Heart right ventricle (tissue), 16 donors: Measurements from ENCODE around the gene MPI. TPM values are rescaled to one million over a fixed set of nuclear protein-coding genes. Genes with fewer than 3 reads are reported as not detected.

ENCODE experiments used
- ATAC-seq, 8 donors: fragments of 200-7000 bp; cut with Tn5 transposase; one replicate each; pipeline ENCODE4 v1.9.1; 2020; ENCODE audit warnings: mild to moderate bottlenecking in 8 of 8, moderate library complexity in 8 of 8, moderate number of reproducible peaks in 1 of 8
- DNase-seq, 2 donors: peaks; one replicate each; pipeline ENCODE4 v3.0.0-alpha.2; 2020
- H3K27ac ChIP-seq, 10 donors: fragments of 200-600 bp; sonication (generic) in 2 of 10; one replicate each; pipeline versions ENCODE4 v1.5.0 to v1.8.0; 2020 to 2022; ENCODE audit warnings: mild to moderate bottlenecking in 3 of 10
- H3K27me3 ChIP-seq, 7 donors: fragments of 200-600 bp; one replicate each; pipeline ENCODE4 v1.8.0; 2021 to 2022; ENCODE audit warnings: mild to moderate bottlenecking in 2 of 7
- H3K36me3 ChIP-seq, 9 donors: fragments of 200-600 bp; sonication (generic) in 1 of 9; one replicate each; pipeline versions ENCODE4 v1.5.0 to v1.8.0; 2020 to 2022; ENCODE audit warnings: mild to moderate bottlenecking in 2 of 9
- H3K4me1 ChIP-seq, 9 donors: fragments of 200-600 bp; sonication (generic) in 1 of 9; one replicate each; pipeline versions ENCODE4 v1.5.0 to v1.8.0; 2020 to 2022; ENCODE audit warnings: mild to moderate bottlenecking in 4 of 9
- H3K4me3 ChIP-seq, 10 donors: fragments of 200-600 bp; sonication (generic) in 2 of 10; one replicate each; pipeline versions ENCODE4 v1.5.0 to v1.8.0; 2020 to 2022; ENCODE audit warnings: mild to moderate bottlenecking in 7 of 10, moderate library complexity in 2 of 10
- H3K9me3 ChIP-seq, 11 donors: fragments of 200-600 bp in 10 of 11; sonication (generic) in 2 of 11; one replicate each; pipeline versions ENCODE4 v1.5.0 to v1.8.0; 2013 to 2022; ENCODE audit warnings: mild to moderate bottlenecking in 2 of 11, control low read depth in 1 of 11, moderate library complexity in 1 of 11
- CTCF ChIP-seq, 9 donors: fragments of 200-600 bp; sonication (generic) in 2 of 9; IDR thresholded peaks; one replicate each; pipeline versions ENCODE4 v1.5.0 to v1.8.0; 2021 to 2022; ENCODE audit warnings: antibody characterized with exemption in 9 of 9, mild to moderate bottlenecking in 5 of 9, moderate library complexity in 1 of 9
- WGBS, 2 donors: extraction: QIAGEN DNeasy Blood & Tissue Kit; methylation state at CpG; one replicate each; pipeline ENCODE4 v1.1.7; 2013; ENCODE audit warnings: inconsistent platforms in 1 of 2; 5-methylcytosine and 5-hydroxymethylcytosine counted together
- intact Hi-C, 10 donors: fragments of 100-400 bp; cut with DNase I; formaldehyde crosslinking; loops; one replicate each; pipeline versions ENCODE4 v1.11.1 to v1.14.2; 2022
- polyA plus RNA-seq, 2 donors: library from polyadenylated mRNA; stranded (reverse); fragments of 200-250 nt; gene quantifications; one replicate each; pipeline ENCODE4 v1.2.3, GENCODE V29; 2013
- total RNA-seq, 10 donors: library from RNA; stranded (reverse); fragmentation: NEBNext Ultra II Directional in 3 of 10; extraction: Animal tissue kit (Norgen Biotek cat#: 25700) in 3 of 10; gene quantifications; one replicate each; pipeline versions ENCODE4 v1.2.1 to v1.2.4, GENCODE V29; 2021 to 2023
- donor health status: Arrhythmogenic right ventricular cardiomyopathy.
- donor health status: ischemic (EF 13 %, LVEDD 7.1; RV severe dilation, severe dysfunction).
- donor health status: healthy with polysubstance abuse.
- donor health status: DM: no; HTN: yes; CAD: no.
- donor health status: DM: no; HTN: no; CAD: no.
- donor health status: ischemic (EF 25% LVEDD 6.9; RV normal size, moderate dysfunction).
- donor health status: ischemic (EF 25% LVEDD 5.7; RV mildly dilated, moderate dysfunction).
- donor health status: healthy.
- donor health status: DM: yes; HTN: yes; CAD: no.
- donor health status: Ischemic cardiomyopathy.
- donor health status: ischemic (EF 35%, LVEDD 5.7; RV mildly dilated, moderate dysfunction).
- donor health status: nonischemic (EF 11% LVEDD 7.7; RV severe dilation, severe dysfunction).
- donor health status: DM: yes; HTN: yes; CAD: no.
- donor health status: PGD.
- donor health status: ischemic (EF 29% LVEDD 5.4; RV normal size, mild dysfunction).
- donor health status: nonischemic (EF 23%, LVEDD 6.1; RV moderate dilation, normal function).

Gene MPI
- total and polyA plus RNA-seq, 12 donors = 24.4 to 86.4 (median 54.5) TPM

- no peak for TF ChIP-seq CTCF (IDR thresholded peaks at IDR 0.05)
- H3K4me1 ChIP-seq = peaks cover 5 to 38% (median 23%) of the 10 kb centered on the region in 9 donors
- H3K27ac ChIP-seq = peak overlapping the region in 5 of 10 donors; percentile 87 to 97 (median 89)
- intact Hi-C loops = loop anchor here in 9 of 10 donors (2.0 to 10.0 kb wide), 7 partner anchors 24 to 93 kb away; partner anchors contain the start of genes CSK (in 4 of the 9), MPI (in 2 of the 9), COX5A (in 1 of the 9) and FAM219B (in 1 of the 9)
- H3K9me3 ChIP-seq = no peaks in the 10 kb centered on the region
- H3K27me3 ChIP-seq = no peaks in the 10 kb centered on the region
- ATAC-seq = no peak
- 82 to 86% methylated on average over 12 of the region's 12 CpGs for WGBS, 2 donors
- no peak for DNase-seq
- peaks cover 0 to 70% (median 31%) of the 10 kb centered on the region in 9 donors for H3K36me3 ChIP-seq
- H3K4me3 ChIP-seq = no peak overlapping the region
Measured at GRCh38 chr15:74844319-74845207, 45.3 kb upstream of the MPI start.

DNA sequence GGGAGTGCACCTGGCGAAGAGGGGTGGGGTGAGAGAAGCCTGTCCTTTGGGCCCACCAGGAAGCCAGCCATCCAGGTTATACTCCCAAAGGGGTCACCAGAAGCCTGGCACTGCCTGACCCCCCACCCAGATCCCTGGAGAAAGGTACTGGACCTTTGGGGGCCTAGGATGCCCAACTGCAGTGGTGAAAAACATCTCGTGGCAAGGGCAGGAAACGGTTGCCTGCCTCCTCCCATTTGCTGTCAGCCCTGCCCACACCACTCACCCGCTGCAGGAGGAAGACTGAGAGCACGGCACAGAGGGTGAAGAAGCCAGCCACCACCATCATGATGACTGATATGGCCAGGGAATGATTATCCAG is 44.7 kb upstream of the MPI start:
- no peaks in the 10 kb centered on the region for H3K9me3 ChIP-seq
- TF ChIP-seq CTCF (IDR thresholded peaks at IDR 0.05) = no peak
- H3K27me3 ChIP-seq = no peaks in the 10 kb centered on the region
- intact Hi-C loops = loop anchor here in 3 of 10 donors (2.0 to 10.0 kb wide), 3 partner anchors 24 to 60 kb away; partner anchors contain the start of genes MPI (in 2 of the 3) and CSK (in 1 of the 3)
- WGBS, 2 donors = 82% methylated on average over 5 of the region's 5 CpGs
- peak overlapping the region in 1 of 10 donors; percentile 89 for H3K27ac ChIP-seq
- no peak for DNase-seq
- H3K4me1 ChIP-seq = peaks cover 5 to 38% (median 23%) of the 10 kb centered on the region in 9 donors
- ATAC-seq = no peak
- no peak overlapping the region for H3K4me3 ChIP-seq
- peaks cover 0 to 70% (median 36%) of the 10 kb centered on the region in 9 donors for H3K36me3 ChIP-seq

DNA sequence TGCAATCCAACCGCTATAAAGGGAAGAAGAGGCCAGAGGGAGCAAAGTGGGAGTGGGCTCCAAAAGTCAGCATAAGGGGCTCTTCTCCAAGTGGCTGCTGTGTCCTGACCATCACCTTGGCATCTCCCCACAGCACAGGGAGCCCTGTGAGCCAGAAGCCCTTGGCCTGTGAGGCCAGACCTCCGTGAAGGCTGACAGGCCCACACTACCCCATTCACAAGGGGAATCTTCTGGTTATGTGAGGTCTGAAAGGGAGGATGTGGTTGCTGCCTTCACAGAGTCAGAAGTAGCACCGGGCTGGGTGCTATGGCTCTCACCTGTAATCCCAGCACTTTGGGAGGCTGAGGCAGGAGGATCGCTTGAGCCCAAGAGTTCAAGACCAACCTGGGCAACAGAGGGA is 44.3 kb upstream of the MPI start:
- no peak for TF ChIP-seq CTCF (IDR thresholded peaks at IDR 0.05)
- H3K27ac ChIP-seq = peak overlapping the region in 1 of 10 donors; percentile 89
- H3K9me3 ChIP-seq = no peaks in the 10 kb centered on the region
- intact Hi-C loops = loop anchor here in 3 of 10 donors (2.0 to 10.0 kb wide), 3 partner anchors 23 to 61 kb away; partner anchors contain the start of genes MPI (in 2 of the 3) and CSK (in 1 of the 3)
- ATAC-seq (no peak), DNase-seq (no peak)
- WGBS, 2 donors = 84 to 88% methylated on average over 4 of the region's 4 CpGs
- peaks cover 5 to 38% (median 23%) of the 10 kb centered on the region in 9 donors for H3K4me1 ChIP-seq
- H3K27me3 ChIP-seq = no peaks in the 10 kb centered on the region
- H3K36me3 ChIP-seq = peaks cover 0 to 70% (median 37%) of the 10 kb centered on the region in 9 donors
- H3K4me3 ChIP-seq = no peak overlapping the region

DNA sequence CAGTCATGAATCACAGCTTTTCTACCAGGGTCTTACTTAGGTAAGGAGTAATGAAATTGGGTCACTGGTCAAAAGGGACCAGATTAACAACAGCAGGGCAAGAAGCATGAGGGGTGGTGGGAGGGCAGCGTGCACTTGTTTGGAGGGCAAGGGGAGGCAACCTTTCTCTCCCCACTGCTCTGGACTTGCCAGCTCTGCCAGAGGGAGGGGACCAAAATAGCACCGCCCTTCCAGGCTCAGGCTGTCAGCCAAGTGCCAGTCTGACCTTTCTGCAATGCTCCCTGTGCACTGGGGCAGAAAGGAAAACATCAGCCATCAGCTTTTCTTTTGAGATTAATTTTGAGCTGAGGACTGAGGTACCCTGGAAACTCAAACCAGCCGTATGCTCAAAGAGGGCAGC is 42.4 kb upstream of the MPI start:
- no peaks in the 10 kb centered on the region for H3K27me3 ChIP-seq
- H3K9me3 ChIP-seq = no peaks in the 10 kb centered on the region
- intact Hi-C loops = loop anchor here in 3 of 10 donors (10.0 kb wide), 2 partner anchors 47 to 63 kb away; partner anchors contain the start of genes MPI (in 2 of the 3) and CSK (in 1 of the 3)
- ATAC-seq (peak in 6 of 8 donors; percentile 27 to 66 (median 52)), DNase-seq (peak; percentile 51 to 65)
- H3K4me1 ChIP-seq = peaks cover 5 to 27% (median 16%) of the 10 kb centered on the region in 9 donors
- no peak overlapping the region for H3K4me3 ChIP-seq
- H3K27ac ChIP-seq = peak overlapping the region in 7 of 10 donors; percentile 30 to 74 (median 68)
- H3K36me3 ChIP-seq = peaks cover 0 to 82% (median 52%) of the 10 kb centered on the region in 9 donors
- no peak for TF ChIP-seq CTCF (IDR thresholded peaks at IDR 0.05)
- WGBS, 2 donors = 47 to 67% methylated on average over 3 of the region's 3 CpGs
